Activated CD4-positive, alpha-beta T cell treated with anti-CD3 and anti-CD28 coated beads, Interleukin-2, amount 50 U/mL, for 4 hours (primary cell): Measurements from ENCODE around the gene SBK1.
A peak's percentile ranks its signal among the peaks of the same experiment; 100 is the strongest.

ENCODE experiments used
- DNase-seq, 2 experiments: peaks; one replicate each; pipeline ENCODE4 v3.0.0-alpha.2; 2020

The SBK1 gene

GRCh38 chr16:28283173-28283572 lies 9.2 kb upstream of the SBK1 start:
- no peak for DNase-seq

GRCh38 chr16:28283798-28284577 lies 8.3 kb upstream of the SBK1 start:
- DNase-seq, result no peak

GRCh38 chr16:28285649-28286048 lies 6.7 kb upstream of the SBK1 start:
- DNase-seq, result no peak

GRCh38 chr16:28288114-28288513 lies 4.2 kb upstream of the SBK1 start:
- no peak for DNase-seq

- no peak for DNase-seq
Measured at GRCh38 chr16:28289048-28289447, 3.3 kb upstream of the SBK1 start.

- no peak for DNase-seq
Measured at GRCh38 chr16:28289939-28290858, 2.1 kb upstream of the SBK1 start.

- no peak for DNase-seq
Measured at GRCh38 chr16:28290859-28291254, 1.5 kb upstream of the SBK1 start.

GRCh38 chr16:28292731-28293600 lies 641 bp downstream of the SBK1 start:
- DNase-seq, result peak in 1 of 2 experiments; percentile 22

GRCh38 chr16:28293601-28293960 lies 1.3 kb downstream of the SBK1 start:
- DNase-seq, result no peak

GRCh38 chr16:28294201-28294600 lies 1.9 kb downstream of the SBK1 start:
- DNase-seq, result no peak

- DNase-seq, result no peak
Measured at GRCh38 chr16:28295276-28295675, 3.0 kb downstream of the SBK1 start.

GRCh38 chr16:28297308-28297707 lies 5.0 kb downstream of the SBK1 start:
- no peak for DNase-seq

GRCh38 chr16:28297784-28298510 lies 5.6 kb downstream of the SBK1 start:
- DNase-seq, result no peak

GRCh38 chr16:28298511-28298878 lies 6.2 kb downstream of the SBK1 start:
- no peak for DNase-seq

- no peak for DNase-seq
Measured at GRCh38 chr16:28300327-28300726, 8.0 kb downstream of the SBK1 start.

GRCh38 chr16:28301154-28301553 lies 8.8 kb downstream of the SBK1 start:
- no peak for DNase-seq

GRCh38 chr16:28301620-28302019 lies 9.3 kb downstream of the SBK1 start:
- DNase-seq, result no peak

- DNase-seq, result no peak
Measured at GRCh38 chr16:28303132-28303531, 10.8 kb downstream of the SBK1 start.

- no peak for DNase-seq
Measured at GRCh38 chr16:28304214-28304613, 11.9 kb downstream of the SBK1 start.

GRCh38 chr16:28307936-28308335 lies 15.6 kb downstream of the SBK1 start:
- DNase-seq, result no peak

GRCh38 chr16:28308794-28309584 lies 16.7 kb downstream of the SBK1 start:
- DNase-seq, result no peak
